H1 (cell line): ENCODE results near the gene INSIG1. TPM values are rescaled to one million over a fixed set of nuclear protein-coding genes. Genes with fewer than 3 reads are reported as not detected.

ENCODE experiments used
- polyA plus RNA-seq, 7 experiments: library from polyadenylated mRNA; depleted of rRNA in 3 of 7; stranded (reverse) in 5 of 7; unstranded in 2 of 7; fragments of >200 nt in 5 of 7; fragments of 200-250 nt in 2 of 7; gene quantifications; 1 replicate in 5 of 7; 2 replicates in 1 of 7; 4 replicates in 1 of 7; pipeline versions ENCODE4 v1.2.1 to v1.2.3, GENCODE V29; 2011 to 2013; ENCODE audit warnings: missing spikeins in 2 of 7, mixed read lengths in 2 of 7
- total RNA-seq: library from RNA; stranded (reverse); fragmentation: NEBNext Ultra II Directional; extraction: Animal tissue kit (Norgen Biotek cat#: 25700); gene quantifications from 2 replicates; pipeline ENCODE4 v1.2.1, GENCODE V29; 2021

The INSIG1 gene
- total and polyA plus RNA-seq, 2 of the 8 experiments (the other 6 are each of a cell fraction or from before 2014, with no cell fraction given): 40.0 to 58.4 TPM

Other genes starting within 250 kb of the INSIG1 start
- gene HTR5A, start 227.6 kb upstream of the INSIG1 start, total RNA-seq: not detected in 2 replicates
- gene HTR5A, start 227.6 kb upstream of the INSIG1 start, polyA plus RNA-seq (2011; rRNA removed): 0.02 TPM in 1 of 2 replicates, not detected in the other
- not detected in 2 replicates for gene EN2, start 160.3 kb downstream of the INSIG1 start, total RNA-seq
- gene EN2, start 160.3 kb downstream of the INSIG1 start, polyA plus RNA-seq (2011; rRNA removed): 0.03 TPM in 1 of 2 replicates, not detected in the other
- gene CNPY1, start 248.7 kb downstream of the INSIG1 start, total RNA-seq: not detected in 2 replicates
- gene CNPY1, start 248.7 kb downstream of the INSIG1 start, polyA plus RNA-seq (2011; rRNA removed): not detected in 2 replicates